Cerebellar cortex (tissue), 1 donor: ENCODE measurements around the gene SHISAL1.

Source experiments
- DNase-seq: peaks from one replicate; pipeline ENCODE4 v3.0.0-alpha.2; 2015; ENCODE audit warnings: low spot score

The SHISAL1 gene

GRCh38 chr22:44342347-44342956, 29.7 kb upstream of the SHISAL1 start:
- no peak for DNase-seq

GRCh38 chr22:44341431-44342346, 28.9 kb upstream of the SHISAL1 start:
- DNase-seq = no peak

GRCh38 chr22:44340271-44341239, 27.8 kb upstream of the SHISAL1 start:
- DNase-seq = peak; percentile 75

GRCh38 chr22:44338906-44339305, 26.2 kb upstream of the SHISAL1 start:
- DNase-seq = no peak

GRCh38 chr22:44338177-44338810, 25.5 kb upstream of the SHISAL1 start:
- peak; percentile 62 for DNase-seq

- no peak for DNase-seq
Measured at GRCh38 chr22:44337678-44338004, 24.9 kb upstream of the SHISAL1 start.

GRCh38 chr22:44336962-44337677, 24.4 kb upstream of the SHISAL1 start:
- DNase-seq = no peak

GRCh38 chr22:44335903-44336803, 23.4 kb upstream of the SHISAL1 start:
- DNase-seq = no peak

GRCh38 chr22:44335066-44335839, 22.5 kb upstream of the SHISAL1 start:
- no peak for DNase-seq

GRCh38 chr22:44333847-44334635, 21.3 kb upstream of the SHISAL1 start:
- no peak for DNase-seq

- DNase-seq = no peak
Measured at GRCh38 chr22:44332946-44333345, 20.2 kb upstream of the SHISAL1 start.

- no peak for DNase-seq
Measured at GRCh38 chr22:44331881-44332714, 19.3 kb upstream of the SHISAL1 start.

- DNase-seq = no peak
Measured at GRCh38 chr22:44330744-44331660, 18.3 kb upstream of the SHISAL1 start.

- DNase-seq = no peak
Measured at GRCh38 chr22:44330188-44330743, 17.5 kb upstream of the SHISAL1 start.

- no peak for DNase-seq
Measured at GRCh38 chr22:44329179-44329796, 16.5 kb upstream of the SHISAL1 start.

GRCh38 chr22:44328762-44329161, 16.0 kb upstream of the SHISAL1 start:
- DNase-seq = no peak
